ENCODE measurements around the gene TMEM175.

DNA sequence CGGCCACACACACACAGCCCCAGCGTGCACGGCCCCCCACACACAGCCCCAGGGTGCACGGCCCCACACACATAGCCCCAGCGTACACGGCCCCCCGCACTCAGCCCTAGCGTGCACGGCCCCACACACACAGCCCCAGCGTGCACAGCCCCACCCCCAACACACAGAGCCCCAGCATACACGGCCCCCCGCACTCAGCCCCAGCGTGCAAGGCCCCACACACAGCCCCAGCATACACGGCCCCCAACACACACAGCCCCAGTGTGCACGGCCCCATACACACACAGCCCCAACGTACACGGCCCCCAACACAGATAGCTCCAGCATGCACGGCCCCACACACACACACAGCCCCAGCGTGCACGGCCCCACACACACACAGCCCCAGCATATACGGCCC, 17.7 kb upstream of the TMEM175 start:
- TF ChIP-seq CTCF (IDR thresholded peaks at IDR 0.05) (no peak), ZFX (IDR thresholded peaks at IDR 0.05; ENCODE audit: borderline replicate concordance) (no peak)
